HL-60 (cell line): ENCODE data around the gene LRRC7.

Source experiments
- CTCF ChIP-seq: IDR thresholded peaks from one replicate; pipeline ENCODE4 v1.5.1; 2011; ENCODE audit warnings: low read length, control low read depth, inconsistent platforms; ENCODE audit not compliant: insufficient read depth
- POLR2AphosphoS5 ChIP-seq: IDR thresholded peaks from 2 replicates; pipeline ENCODE4 v1.6.1; 2012; ENCODE audit warnings: low read depth
- SPI1 ChIP-seq: IDR thresholded peaks from 2 replicates; pipeline ENCODE4 v1.6.1; 2012; ENCODE audit warnings: low read depth, mild to moderate bottlenecking, borderline replicate concordance
- TF ChIP-seq, protein P1 (sequence below): IDR thresholded peaks from 2 replicates; pipeline ENCODE4 v1.6.1; 2012; ENCODE audit warnings: low read depth; ENCODE audit not compliant: insufficient replicate concordance

GRCh38 chr1:69921486-69921885 is 353.8 kb downstream of the LRRC7 start:
- no peak for TF ChIP-seq CTCF
- TF ChIP-seq POLR2AphosphoS5, result no peak
- TF ChIP-seq, protein P1, sequence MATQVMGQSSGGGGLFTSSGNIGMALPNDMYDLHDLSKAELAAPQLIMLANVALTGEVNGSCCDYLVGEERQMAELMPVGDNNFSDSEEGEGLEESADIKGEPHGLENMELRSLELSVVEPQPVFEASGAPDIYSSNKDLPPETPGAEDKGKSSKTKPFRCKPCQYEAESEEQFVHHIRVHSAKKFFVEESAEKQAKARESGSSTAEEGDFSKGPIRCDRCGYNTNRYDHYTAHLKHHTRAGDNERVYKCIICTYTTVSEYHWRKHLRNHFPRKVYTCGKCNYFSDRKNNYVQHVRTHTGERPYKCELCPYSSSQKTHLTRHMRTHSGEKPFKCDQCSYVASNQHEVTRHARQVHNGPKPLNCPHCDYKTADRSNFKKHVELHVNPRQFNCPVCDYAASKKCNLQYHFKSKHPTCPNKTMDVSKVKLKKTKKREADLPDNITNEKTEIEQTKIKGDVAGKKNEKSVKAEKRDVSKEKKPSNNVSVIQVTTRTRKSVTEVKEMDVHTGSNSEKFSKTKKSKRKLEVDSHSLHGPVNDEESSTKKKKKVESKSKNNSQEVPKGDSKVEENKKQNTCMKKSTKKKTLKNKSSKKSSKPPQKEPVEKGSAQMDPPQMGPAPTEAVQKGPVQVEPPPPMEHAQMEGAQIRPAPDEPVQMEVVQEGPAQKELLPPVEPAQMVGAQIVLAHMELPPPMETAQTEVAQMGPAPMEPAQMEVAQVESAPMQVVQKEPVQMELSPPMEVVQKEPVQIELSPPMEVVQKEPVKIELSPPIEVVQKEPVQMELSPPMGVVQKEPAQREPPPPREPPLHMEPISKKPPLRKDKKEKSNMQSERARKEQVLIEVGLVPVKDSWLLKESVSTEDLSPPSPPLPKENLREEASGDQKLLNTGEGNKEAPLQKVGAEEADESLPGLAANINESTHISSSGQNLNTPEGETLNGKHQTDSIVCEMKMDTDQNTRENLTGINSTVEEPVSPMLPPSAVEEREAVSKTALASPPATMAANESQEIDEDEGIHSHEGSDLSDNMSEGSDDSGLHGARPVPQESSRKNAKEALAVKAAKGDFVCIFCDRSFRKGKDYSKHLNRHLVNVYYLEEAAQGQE, result no peak
- TF ChIP-seq SPI1, result no peak
